ENCODE results near the gene ATP10A. TPM values are rescaled to one million over a fixed set of nuclear protein-coding genes. Genes with fewer than 3 reads are reported as not detected.

Gene ATP10A
- total RNA-seq, 1 donor from 2014 or later = 0.22 TPM

GRCh38 chr15:25717127-25717456 is 146.0 kb downstream of the ATP10A start:
- TF ChIP-seq CTCF (IDR thresholded peaks at IDR 0.05; ENCODE audit: unreplicated experiment) = no peak
- no peak overlapping the region for H3K27ac Mint-ChIP-seq
- DNase-seq (ENCODE audit: low spot score in 2 of 2, unreplicated experiment in 2 of 2) = no peak
- no peaks in the 10 kb centered on the region for H3K36me3 Mint-ChIP-seq
- no peaks in the 10 kb centered on the region for H3K4me1 Mint-ChIP-seq
- no peaks in the 10 kb centered on the region for H3K9me3 Mint-ChIP-seq
- peaks cover 12% of the 10 kb centered on the region for H3K27me3 Mint-ChIP-seq (ENCODE audit: low read depth)
- no peak overlapping the region for H3K4me3 Mint-ChIP-seq

GRCh38 chr15:25716414-25717126 is 146.6 kb downstream of the ATP10A start:
- Mint-ChIP-seq H3K27ac (no peak overlapping the region), H3K4me1 (no peaks in the 10 kb centered on the region), H3K27me3 (ENCODE audit: low read depth) (peaks cover 7% of the 10 kb centered on the region), H3K4me3 (no peak overlapping the region), H3K9me3 (no peaks in the 10 kb centered on the region), H3K36me3 (no peaks in the 10 kb centered on the region)
- TF ChIP-seq CTCF (IDR thresholded peaks at IDR 0.05; ENCODE audit: unreplicated experiment) = no peak
- no peak for DNase-seq (ENCODE audit: low spot score in 2 of 2, unreplicated experiment in 2 of 2)

- no peak for TF ChIP-seq CTCF (IDR thresholded peaks at IDR 0.05; ENCODE audit: unreplicated experiment)
- no peak for DNase-seq (ENCODE audit: low spot score in 2 of 2, unreplicated experiment in 2 of 2)
These were observed 147.4 kb downstream of the ATP10A start for GRCh38 chr15:25715536-25716413.

GRCh38 chr15:25714538-25714840 is 148.6 kb downstream of the ATP10A start:
- H3K4me3 Mint-ChIP-seq = no peak overlapping the region
- H3K9me3 Mint-ChIP-seq = no peaks in the 10 kb centered on the region
- no peak for DNase-seq (ENCODE audit: low spot score in 2 of 2, unreplicated experiment in 2 of 2)
- no peaks in the 10 kb centered on the region for H3K4me1 Mint-ChIP-seq
- no peaks in the 10 kb centered on the region for H3K36me3 Mint-ChIP-seq
- H3K27ac Mint-ChIP-seq = no peak overlapping the region
- H3K27me3 Mint-ChIP-seq (ENCODE audit: low read depth) = peaks cover 3% of the 10 kb centered on the region
- TF ChIP-seq CTCF (IDR thresholded peaks at IDR 0.05; ENCODE audit: unreplicated experiment) = no peak

More at GRCh38 chr15:25715536-25716413, 147.4 kb downstream of the ATP10A start:
- Mint-ChIP-seq H3K27me3 (ENCODE audit: low read depth) (peaks cover under 1% of the 10 kb centered on the region), H3K9me3 (no peaks in the 10 kb centered on the region), H3K36me3 (no peaks in the 10 kb centered on the region), H3K27ac (no peak overlapping the region), H3K4me3 (no peak overlapping the region), H3K4me1 (no peaks in the 10 kb centered on the region)

GRCh38 chr15:25713736-25714537 is 149.2 kb downstream of the ATP10A start:
- no peak overlapping the region for H3K27ac Mint-ChIP-seq
- H3K9me3 Mint-ChIP-seq = no peaks in the 10 kb centered on the region
- no peak for DNase-seq (ENCODE audit: low spot score in 2 of 2, unreplicated experiment in 2 of 2)
- H3K36me3 Mint-ChIP-seq = no peaks in the 10 kb centered on the region
- no peak for TF ChIP-seq CTCF (IDR thresholded peaks at IDR 0.05; ENCODE audit: unreplicated experiment)
- H3K4me1 Mint-ChIP-seq = no peaks in the 10 kb centered on the region
- peaks cover 7% of the 10 kb centered on the region for H3K27me3 Mint-ChIP-seq (ENCODE audit: low read depth)
- H3K4me3 Mint-ChIP-seq = no peak overlapping the region

Data from mesothelial cell of epicardium (in vitro differentiated cells).